Left ventricle myocardium superior (tissue), 1 donor: ENCODE results near the gene AFF3. TPM values are rescaled to one million over a fixed set of nuclear protein-coding genes. Genes with fewer than 3 reads are reported as not detected.

ENCODE experiments used
- ATAC-seq: fragments of 200-7000 bp; cut with Tn5 transposase; one replicate; pipeline ENCODE4 v1.9.1; 2020; ENCODE audit warnings: mild to moderate bottlenecking, moderate library complexity
- DNase-seq: peaks from one replicate; pipeline ENCODE4 v3.0.0-alpha.2; 2020
- intact Hi-C: fragments of 100-400 bp; cut with micrococcal nuclease; formaldehyde crosslinking; loops from one replicate; pipeline ENCODE4 v1.11.0; 2022
- total RNA-seq: library from RNA; stranded (reverse); fragmentation: NEBNext Ultra II Directional; extraction: Animal tissue kit (Norgen Biotek cat#: 25700); gene quantifications from one replicate; pipeline ENCODE4 v1.2.1, GENCODE V29; 2021
- donor health status: DM: no; HTN: yes; CAD: no; lungs with severe emphysema.

The AFF3 gene
- total RNA-seq, 1 donor from 2014 or later = 10.0 TPM

DNA sequence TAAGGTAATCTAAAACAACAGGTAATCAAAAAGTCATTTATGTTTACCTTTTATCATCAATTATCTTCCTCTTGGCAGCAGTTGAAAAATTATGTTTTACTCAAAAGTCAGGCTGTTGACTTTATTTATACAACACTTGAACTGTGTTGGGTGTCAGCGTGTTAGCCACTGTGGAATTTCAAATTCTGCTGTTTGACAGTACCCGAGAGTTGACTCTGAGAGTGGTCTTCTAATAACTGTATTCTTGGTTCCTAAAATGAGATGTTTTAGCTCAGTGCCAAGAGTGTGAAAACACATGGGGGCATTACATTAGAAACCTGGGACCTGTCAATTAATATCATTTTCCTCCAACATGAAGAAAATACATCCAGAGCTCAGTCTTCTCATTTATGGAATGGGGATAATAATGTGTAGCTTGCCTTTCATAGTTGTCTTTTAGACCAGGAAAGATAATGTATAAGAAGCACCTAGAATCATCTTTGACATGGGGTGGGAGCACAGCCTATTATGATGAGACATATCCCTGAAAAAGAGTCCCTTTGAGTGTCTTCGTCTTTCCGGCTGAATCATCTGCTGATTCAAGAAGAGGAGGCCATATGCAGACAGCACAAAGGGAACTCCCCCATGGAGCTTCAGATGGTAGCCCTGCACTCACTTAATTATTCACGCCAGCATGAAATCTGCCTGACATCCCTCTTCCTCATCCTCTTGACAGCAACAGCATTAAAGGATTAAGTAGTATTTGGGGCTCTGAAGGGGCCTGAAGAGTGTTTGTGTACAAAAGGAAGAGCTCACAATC, 89.1 kb downstream of the AFF3 start:
- ATAC-seq (no peak), DNase-seq (no peak)
- intact Hi-C loops = no loop called here

DNA sequence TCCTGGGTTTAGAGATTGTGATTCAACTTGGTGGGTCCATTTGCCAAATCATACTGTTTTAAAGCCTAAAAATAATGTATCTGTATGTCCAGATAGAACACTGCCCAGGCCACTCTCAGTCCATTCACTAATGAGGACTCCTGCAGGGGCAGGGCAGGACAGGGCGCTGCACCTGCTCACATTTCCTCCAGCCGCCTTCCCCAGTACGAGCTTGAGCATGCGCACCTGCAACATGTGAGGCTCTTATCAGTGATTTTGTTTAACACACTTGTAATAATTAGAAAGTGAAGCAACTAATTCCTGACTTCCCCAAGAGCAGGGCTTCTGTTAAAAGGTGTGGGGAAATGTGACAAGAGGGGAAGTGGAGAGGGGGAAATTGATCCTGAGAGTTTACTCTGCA, 89.7 kb downstream of the AFF3 start:
- DNase-seq = no peak
- no peak for ATAC-seq
- intact Hi-C loops = no loop called here

DNA sequence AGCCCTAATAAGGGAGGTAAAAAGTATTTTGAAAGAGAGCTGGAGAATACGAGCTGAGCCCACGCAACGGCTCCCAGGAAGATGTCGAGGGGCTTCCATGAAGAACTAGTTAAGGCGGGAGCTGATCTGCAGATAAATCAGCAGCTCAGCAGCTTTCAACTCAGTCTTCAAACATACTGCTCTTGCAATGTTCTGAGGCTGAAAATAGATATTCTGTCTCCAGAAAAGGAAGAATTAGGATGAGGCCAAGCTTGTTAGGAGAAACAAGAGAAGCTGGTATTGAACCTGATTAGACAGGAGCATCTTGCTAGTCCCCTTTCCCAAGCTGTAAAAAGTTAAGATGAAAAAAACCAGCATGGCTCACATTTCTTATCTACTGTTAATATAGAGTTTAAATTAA, 91.1 kb downstream of the AFF3 start:
- ATAC-seq (no peak), DNase-seq (no peak)
- intact Hi-C loops = no loop called here

DNA sequence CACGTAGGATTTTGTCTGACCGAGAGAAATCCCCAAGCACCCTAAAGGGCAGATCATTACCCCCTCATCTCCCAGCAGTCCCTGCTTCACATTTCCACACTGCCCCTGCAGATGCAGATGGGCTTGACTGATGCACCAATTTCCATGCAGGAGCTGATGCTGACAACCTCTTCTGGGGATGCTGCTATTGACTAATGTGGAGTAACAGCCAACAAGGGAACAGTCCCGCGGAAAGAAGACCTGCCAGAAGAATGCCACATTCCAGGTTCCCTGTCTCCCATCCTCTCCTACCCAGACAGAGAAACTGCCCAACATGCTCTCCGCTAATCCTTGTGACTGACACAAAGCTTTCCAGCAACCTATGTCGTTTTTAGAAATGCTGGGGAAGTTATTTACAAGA, 91.7 kb downstream of the AFF3 start:
- ATAC-seq = no peak
- intact Hi-C loops = no loop called here

DNA sequence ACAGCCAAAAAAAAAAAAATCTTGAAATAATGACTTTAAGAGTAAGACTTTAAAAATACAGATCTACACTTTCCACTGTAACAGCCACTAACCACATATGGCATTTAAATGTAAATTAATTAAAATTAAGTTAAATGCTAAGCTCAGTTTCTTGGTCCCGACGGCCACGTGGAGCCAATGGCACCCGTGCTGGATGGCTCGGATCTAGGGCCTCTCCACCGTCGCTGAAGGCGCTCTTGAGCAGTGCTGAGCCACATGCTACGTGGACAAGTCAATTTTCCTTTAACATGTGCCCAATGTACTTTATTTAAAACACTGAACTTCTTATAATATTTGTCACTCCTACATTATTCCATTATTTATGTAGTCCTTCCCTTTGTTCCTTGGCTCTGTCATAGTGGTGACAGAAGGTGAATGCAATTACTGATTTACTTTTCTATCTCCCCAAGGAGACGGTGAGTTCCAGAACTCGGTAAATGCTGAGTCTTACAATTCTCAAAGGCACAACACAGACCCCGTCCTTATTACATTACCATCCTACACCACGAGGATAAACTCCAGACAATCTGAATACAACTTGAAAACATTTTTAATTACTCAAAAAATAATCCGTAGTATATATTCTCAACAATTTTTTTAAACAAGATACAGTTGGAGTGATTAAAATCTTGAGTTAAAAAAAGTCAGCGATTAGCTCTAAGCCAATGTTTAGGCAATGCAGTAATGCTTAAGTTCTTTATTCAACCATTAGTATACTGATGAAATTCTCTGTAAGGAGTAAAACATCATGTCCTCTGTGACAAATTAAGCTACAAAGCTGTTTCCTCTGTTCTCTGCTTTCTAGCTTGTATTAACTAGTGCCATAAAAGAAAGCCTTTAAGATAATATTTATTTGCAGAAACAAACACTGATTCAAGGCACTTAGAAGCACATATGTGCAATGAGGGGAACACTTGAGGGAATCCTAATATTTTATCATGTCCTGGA, 95.1 kb downstream of the AFF3 start:
- no peak for DNase-seq
- intact Hi-C loops = no loop called here
- no peak for ATAC-seq

More for the DNA sequence above, 91.7 kb downstream of the AFF3 start:
- no peak for DNase-seq

DNA sequence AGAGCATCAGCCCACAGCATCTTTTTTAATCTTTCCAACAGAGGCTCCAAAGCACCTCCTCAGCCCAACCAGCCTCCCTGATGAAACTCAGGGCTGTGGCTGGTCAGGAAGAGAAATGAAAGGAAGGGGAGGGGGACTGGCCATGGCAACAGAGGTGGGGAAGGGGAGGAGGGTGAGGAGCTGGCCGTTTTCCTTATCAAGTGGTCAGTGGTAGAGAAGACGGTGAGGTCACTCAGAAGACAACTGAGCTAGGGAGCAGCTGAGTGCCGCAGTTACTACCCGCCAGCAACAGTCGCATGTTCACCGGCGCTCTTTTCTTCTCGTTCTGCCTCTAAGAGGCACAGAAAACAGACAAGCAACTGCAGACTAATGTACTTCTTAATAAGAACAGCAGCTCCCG, 97.4 kb downstream of the AFF3 start:
- DNase-seq = no peak
- intact Hi-C loops = no loop called here
- no peak for ATAC-seq

DNA sequence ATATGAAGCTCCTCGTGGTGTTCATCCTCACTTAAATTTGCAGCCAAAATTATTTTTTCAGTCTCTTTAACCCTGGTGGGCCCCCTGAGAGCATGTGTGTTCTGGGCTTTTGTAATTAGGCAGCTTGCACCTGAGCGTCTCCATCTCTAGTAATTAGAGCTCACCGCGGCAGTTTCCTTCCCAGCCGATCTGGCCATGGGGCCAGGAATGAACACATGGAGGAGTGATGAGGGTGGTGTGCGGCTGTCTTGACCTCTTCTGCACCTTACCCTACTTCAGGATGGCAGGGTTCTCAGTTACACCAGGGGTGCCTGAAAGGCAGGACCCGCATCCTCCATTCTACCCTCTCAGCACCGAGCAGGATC, 98.5 kb downstream of the AFF3 start:
- DNase-seq (no peak), ATAC-seq (no peak)
- intact Hi-C loops = no loop called here

DNA sequence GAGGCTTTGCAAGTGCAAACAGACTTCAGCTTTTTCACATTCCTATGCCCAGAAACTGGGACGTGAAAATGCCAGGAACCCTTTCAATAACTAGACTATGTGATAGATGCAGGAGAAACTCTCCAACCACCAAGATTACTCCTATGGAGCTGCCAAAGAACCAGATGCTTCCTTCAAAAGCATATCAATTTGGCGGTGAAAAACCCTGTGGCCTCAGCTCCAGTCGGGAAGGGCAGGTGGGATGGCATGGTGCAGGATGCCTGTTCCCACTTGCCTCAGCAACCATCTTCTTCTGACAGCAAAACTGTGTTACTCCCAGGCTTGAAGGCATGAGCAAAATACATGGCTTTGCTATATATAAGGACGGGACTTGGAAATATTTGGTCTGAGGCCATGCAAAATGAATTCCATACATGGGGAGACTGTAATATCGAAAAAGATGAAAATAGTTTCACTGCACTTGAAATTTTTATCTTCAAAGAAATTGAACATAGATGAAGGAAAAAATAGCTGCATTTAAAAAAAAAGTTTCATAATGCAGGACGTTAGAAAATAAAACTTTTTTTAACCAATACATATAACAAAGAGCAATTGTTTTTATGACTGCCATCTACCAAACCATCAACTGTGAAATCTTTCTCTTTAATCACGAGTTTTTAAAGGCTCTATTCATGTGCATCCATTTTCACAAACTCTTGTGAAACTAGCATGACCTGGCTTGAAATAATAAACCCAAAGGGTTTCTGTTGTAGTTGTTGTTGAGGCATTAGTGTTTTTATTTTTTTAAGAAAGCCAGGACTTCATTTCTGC, 99.1 kb downstream of the AFF3 start:
- DNase-seq (no peak), ATAC-seq (no peak)
- intact Hi-C loops = no loop called here

DNA sequence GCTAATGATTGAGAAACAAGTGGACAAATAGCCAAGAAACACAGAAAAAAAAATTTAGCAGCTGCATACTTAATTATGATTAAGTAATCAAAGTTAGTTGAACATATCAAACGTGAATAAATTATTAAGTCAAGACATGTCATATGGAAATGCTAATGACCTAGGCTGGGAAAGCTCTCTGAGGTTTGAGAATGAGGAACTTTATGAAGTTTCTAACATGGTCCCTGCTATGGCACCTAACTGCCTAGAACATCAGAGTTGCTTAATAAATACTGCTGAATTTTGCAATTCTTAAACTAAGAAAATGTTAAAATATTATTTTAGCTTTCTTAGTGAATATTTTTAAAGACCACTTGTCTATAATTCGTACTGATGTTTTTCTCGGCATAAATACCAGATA, 99.8 kb downstream of the AFF3 start:
- intact Hi-C loops = no loop called here
- ATAC-seq (no peak), DNase-seq (no peak)

DNA sequence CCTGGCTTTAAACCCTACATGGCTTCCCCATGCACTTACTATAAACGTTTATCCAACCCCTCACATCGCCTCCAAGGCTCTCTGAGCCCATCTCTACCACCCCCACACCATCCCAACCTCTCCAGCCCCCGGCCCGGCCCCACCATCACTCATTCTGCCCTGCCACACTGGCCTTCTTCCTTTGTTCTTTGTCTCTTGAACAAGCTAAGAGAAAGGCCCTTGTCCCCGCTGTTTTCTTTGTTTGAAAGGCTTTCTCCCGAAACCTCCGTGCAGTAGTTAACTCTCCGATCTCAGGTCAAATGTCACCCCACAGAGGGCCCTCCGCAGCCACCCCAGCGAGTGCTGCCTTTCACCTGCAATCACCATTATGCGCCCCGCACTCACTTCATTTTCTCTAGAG, 100.4 kb downstream of the AFF3 start:
- DNase-seq (no peak), ATAC-seq (no peak)
- intact Hi-C loops = no loop called here

DNA sequence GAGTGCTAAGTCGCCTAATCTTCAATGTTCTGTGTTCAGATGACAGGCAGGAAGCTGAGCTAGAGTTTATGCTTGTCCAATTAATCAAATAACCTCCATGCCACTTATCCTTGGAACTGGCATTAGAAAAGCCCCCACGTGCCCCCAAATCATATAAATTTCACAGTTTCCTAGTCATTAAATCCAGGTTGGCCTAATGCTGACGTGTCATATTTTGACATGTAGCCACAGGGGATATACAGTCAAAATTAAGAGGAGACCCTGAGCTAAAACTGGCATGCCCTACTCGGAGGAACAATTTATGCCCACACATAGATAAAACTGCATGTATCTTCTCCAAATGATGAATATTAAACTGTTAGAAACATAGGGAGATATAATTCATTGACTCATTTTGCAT, 101.0 kb downstream of the AFF3 start:
- no peak for DNase-seq
- ATAC-seq = no peak
- intact Hi-C loops = no loop called here

DNA sequence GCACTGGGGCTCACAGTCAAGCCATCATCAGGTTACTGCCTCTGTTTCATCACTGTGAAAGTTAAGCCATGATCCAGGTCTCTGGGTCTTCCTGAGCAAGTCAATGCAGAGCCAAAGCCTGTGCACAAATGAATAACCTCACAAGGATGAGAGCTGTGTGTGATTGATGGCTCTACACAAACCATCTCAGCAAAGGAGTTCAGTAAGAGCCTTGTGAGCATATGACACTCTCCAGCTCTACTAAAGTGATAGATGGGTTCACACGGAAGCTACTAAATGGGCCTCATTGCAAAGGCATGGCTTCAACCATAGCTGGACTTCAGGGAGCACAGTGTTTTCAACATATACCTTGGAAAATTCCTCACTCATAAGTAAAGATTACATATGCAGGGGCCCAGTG, 101.5 kb downstream of the AFF3 start:
- intact Hi-C loops = no loop called here
- DNase-seq (no peak), ATAC-seq (no peak)

DNA sequence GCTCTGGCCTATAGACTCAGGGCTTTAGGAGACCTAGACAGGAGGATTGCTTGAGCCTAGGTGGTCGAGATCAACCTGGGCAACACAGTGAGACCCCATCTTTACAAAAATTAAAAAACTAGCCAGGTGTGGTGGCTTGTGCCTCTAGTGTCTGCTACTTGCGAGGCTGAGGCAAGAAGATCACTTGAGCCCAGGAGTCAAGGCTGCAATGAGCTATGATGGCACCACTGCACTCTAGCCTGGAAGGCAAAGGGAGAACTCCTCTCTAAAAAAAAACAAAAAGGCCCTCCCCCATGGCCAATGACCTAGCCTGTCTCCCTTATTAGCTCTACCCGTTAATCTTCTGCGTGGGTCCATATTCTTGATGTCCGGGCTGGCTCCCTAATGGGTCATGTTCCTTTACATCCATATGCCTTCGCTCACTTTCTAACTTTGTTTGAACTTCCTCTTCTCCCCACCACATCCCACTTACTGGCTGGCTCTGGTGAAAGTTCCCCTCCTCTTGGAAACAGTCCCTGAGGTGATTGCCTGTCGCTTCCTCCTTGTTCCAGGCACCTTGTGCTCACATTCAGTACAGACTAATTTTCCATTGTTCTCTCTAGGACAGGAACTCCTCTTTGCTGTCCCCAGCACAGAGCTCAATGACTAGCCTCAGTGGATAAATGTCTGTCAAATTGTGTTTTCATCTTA, 103.0 kb downstream of the AFF3 start:
- DNase-seq (no peak), ATAC-seq (no peak)
- intact Hi-C loops = no loop called here

DNA sequence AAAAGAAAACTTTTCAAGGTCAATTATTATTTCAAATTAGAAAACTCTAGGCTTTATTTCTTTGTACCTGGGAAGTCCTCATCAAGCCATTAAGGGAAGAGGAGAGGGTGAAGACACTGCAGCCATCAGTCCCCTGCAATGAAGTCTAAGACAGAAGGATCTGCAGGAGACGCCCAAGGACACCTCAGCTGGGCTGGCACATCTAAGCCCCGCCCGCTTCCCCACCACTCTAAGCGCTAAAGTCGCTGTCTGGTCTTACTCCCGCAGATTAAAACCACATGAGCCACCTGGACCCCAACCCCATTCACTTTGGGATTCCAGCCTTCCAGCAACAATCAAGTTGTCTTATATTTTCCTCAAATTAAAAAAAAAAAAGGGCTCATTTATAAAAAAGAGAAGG, 104.4 kb downstream of the AFF3 start:
- DNase-seq (no peak), ATAC-seq (no peak)
- intact Hi-C loops = no loop called here

DNA sequence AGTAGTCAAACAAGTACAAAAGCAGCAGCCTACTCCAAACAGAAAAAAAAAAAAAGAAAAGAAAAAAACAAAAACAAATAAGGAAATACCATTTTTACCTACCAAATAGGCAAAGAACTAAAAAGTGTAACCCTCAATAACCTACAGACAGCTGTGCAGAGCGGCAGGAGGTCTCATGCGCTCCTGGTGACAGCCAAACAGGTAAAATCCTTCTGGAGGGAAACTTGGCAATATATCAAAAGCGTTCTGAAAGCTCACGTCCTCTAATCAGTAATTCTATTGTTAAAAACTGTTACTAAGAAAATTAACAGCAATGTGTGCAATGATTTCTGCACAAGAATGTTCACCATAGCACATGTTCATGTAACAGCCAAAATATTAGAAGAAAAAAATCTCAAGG, 105.6 kb downstream of the AFF3 start:
- intact Hi-C loops = no loop called here

DNA sequence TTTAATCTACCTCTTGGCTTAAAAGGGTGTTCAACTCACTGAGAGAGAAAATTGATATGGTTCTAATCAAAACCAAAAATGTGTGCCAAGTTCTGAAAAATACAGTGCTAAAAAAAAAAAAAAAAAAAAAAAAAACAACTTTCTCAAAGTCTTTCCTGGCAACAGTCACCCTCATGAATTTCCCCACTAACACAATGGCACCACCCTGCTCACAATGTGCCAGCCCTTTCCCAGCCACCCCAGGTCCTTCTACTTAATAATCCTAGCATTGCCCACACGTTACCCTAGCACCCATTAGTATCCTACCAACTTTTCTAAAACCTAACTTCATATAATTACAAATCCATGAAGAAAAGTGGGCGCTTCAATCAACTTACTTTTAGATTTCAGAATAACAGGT, 106.4 kb downstream of the AFF3 start:
- DNase-seq (no peak), ATAC-seq (no peak)
- intact Hi-C loops = no loop called here

More for the DNA sequence above, 105.6 kb downstream of the AFF3 start:
- DNase-seq (no peak), ATAC-seq (no peak)

DNA sequence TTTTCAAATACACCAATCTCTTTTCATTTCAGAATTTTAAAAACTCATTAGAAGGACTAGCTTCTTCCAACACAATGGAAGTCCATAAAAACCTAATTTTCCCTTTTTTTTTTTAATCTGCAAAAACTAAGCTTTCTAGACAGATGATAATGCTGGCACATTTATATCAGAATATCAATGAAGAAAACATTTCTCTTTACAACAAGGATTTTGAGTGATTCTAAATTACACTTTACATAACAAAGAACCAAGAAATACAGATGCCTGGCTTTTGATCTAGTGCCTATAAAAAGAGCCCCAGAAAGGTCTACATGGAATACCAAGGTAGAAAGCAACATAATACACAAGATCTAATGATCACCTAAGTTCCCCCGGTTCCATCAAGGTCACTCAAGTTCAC, 108.0 kb downstream of the AFF3 start:
- intact Hi-C loops = no loop called here
- DNase-seq (no peak), ATAC-seq (no peak)

DNA sequence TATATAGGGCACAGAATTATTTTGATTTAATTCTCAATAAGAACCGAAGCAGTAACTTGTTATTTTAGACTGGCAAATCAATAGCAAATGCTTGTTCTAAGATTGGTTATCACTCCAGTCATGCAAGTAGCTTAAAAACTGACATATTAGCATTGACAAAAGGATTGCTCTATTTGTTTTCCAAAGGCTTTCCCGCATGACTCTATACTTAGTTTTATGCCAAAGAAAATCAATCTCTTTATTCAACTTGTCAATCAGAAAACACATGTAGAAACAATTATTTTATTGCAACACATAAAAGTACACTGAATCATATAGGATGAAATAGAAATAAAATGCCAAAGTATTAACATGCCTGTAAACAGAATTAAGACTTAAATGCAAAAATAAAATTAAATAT, 108.4 kb downstream of the AFF3 start:
- ATAC-seq (no peak), DNase-seq (no peak)
- intact Hi-C loops = no loop called here

DNA sequence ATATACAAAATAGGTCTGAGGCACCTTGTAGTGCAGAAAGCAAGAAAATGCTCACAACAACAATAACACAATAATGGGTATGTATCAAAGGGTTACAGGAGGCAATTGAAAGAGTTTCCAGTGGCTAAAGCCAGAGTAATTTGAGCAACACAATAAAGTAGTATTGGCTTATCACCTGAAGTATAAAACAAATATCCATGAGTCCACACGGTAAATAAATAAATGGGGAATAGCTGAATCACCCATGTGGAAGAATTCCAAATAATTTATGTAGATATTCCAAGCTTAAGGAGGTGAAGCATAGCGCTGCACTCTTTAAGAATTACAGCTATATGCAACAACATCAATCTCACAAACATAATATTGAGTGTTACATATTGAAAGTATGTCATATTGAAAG, 110.8 kb downstream of the AFF3 start:
- intact Hi-C loops = no loop called here
- ATAC-seq (no peak), DNase-seq (no peak)
